Stimulated activated memory B cell treated with anti-CD40 and anti-IgM and Interleukin-4, amounts not matched to agents 10 μg/mL and 1 μg/mL and 100 μg/mL, for 72 hours (primary cell): ENCODE measurements around the gene MTMR11.
A peak's percentile ranks its signal among the peaks of the same experiment; 100 is the strongest.
"Not testable (repeated sequence)": the region's sequence is repeated elsewhere in the genome, so short reads cannot be mapped to it uniquely, and the experiment has no call there.

Experiments used
- ATAC-seq: fragments of 150-1000 bp; cut with Tn5 transposase; 2 replicates; pipeline ENCODE4 v1.10.0; 2021
- H3K27ac Mint-ChIP-seq: one replicate; pipeline ENCODE4 v1.8.0; 2022; ENCODE audit warnings: mild to moderate bottlenecking, mixed read lengths
- H3K27me3 Mint-ChIP-seq: one replicate; pipeline ENCODE4 v1.8.0; 2022; ENCODE audit warnings: mixed read lengths
- H3K36me3 Mint-ChIP-seq: one replicate; pipeline ENCODE4 v1.8.0; 2022; ENCODE audit warnings: mixed read lengths
- H3K4me1 Mint-ChIP-seq: one replicate; pipeline ENCODE4 v1.8.0; 2022; ENCODE audit warnings: mixed read lengths
- H3K4me3 Mint-ChIP-seq: one replicate; pipeline ENCODE4 v1.8.0; 2022; ENCODE audit warnings: mild to moderate bottlenecking, moderate library complexity, mixed read lengths
- H3K9me3 Mint-ChIP-seq: one replicate; pipeline ENCODE4 v1.8.0; 2022; ENCODE audit warnings: mixed read lengths

Gene MTMR11

GRCh38 chr1:149888247-149888998 is 48.3 kb downstream of the MTMR11 start:
- no peaks in the 10 kb centered on the region for H3K9me3 Mint-ChIP-seq
- H3K27me3 Mint-ChIP-seq, result no peaks in the 10 kb centered on the region
- no peaks in the 10 kb centered on the region for H3K4me1 Mint-ChIP-seq
- H3K4me3 Mint-ChIP-seq, result no peak overlapping the region
- H3K27ac Mint-ChIP-seq, result no peak overlapping the region
- H3K36me3 Mint-ChIP-seq, result no peaks in the 10 kb centered on the region
- ATAC-seq, result peak; percentile 28

DNA sequence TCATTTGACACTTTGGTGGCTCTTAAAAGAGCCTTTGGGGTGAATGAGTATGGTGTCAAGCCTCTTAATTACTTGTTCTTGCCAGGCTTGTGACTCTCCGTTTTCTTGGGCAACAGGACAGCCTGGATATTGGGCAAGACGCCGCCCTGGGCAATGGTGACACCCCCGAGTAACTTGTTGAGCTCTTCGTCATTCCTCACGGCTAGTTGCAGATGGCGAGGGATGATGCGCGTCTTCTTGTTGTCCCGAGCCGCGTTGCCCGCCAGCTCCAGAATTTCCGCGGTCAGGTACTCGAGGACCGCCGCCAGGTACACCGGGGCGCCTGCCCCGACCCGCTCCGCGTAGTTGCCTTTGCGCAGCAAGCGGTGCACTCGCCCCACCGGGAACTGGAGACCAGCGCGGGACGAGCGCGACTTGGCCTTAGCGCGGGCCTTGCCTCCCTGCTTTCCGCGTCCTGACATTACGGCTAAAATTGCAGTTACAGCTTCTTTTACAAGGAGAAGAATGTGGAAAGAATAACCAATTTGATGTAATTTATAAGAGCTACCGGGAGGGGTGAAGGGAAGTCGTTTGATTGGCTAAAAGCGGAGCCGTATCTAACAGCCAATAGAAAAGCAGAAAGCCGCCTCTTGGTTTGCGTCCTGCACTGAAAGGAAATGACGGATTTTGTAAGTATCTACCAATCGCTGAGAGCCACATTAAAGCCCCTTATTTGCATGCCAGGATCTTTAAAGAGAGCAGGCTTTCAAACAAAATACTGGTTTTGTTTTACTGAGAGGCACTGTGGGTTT is 49.0 kb downstream of the MTMR11 start:
- Mint-ChIP-seq H3K36me3 (no peaks in the 10 kb centered on the region), H3K27me3 (no peaks in the 10 kb centered on the region), H3K9me3 (no peaks in the 10 kb centered on the region), H3K4me1 (no peaks in the 10 kb centered on the region), H3K4me3 (no peak overlapping the region), H3K27ac (no peak overlapping the region)
- ATAC-seq, result peak; percentile 79

- not testable (repeated sequence) for H3K9me3 Mint-ChIP-seq, H3K27me3 Mint-ChIP-seq, H3K4me3 Mint-ChIP-seq, H3K36me3 Mint-ChIP-seq, H3K27ac Mint-ChIP-seq, ATAC-seq, H3K4me1 Mint-ChIP-seq
These were observed 49.6 kb downstream of the MTMR11 start for GRCh38 chr1:149887196-149887455.

GRCh38 chr1:149886396-149887195 is 50.1 kb downstream of the MTMR11 start:
- Mint-ChIP-seq H3K9me3 (no peaks in the 10 kb centered on the region), H3K4me1 (peaks cover 6% of the 10 kb centered on the region), H3K36me3 (no peaks in the 10 kb centered on the region), H3K27ac (no peak overlapping the region), H3K27me3 (no peaks in the 10 kb centered on the region), H3K4me3 (no peak overlapping the region)
- peak; percentile 89 for ATAC-seq

DNA sequence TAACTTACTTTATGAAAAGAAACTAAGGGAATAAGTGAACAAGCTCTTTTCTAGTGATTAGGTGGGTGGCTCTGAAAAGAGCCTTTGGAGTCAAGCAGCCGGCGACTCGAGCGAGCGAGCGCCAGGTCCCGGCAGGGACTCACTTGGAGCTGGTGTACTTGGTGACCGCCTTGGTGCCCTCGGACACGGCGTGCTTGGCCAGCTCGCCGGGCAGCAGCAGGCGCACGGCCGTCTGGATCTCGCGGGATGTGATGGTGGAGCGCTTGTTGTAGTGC is 50.6 kb downstream of the MTMR11 start:
- not testable (repeated sequence) for H3K9me3 Mint-ChIP-seq, H3K27me3 Mint-ChIP-seq, H3K4me3 Mint-ChIP-seq, H3K36me3 Mint-ChIP-seq, H3K27ac Mint-ChIP-seq, ATAC-seq, H3K4me1 Mint-ChIP-seq

- no peaks in the 10 kb centered on the region for H3K36me3 Mint-ChIP-seq
- no peaks in the 10 kb centered on the region for H3K9me3 Mint-ChIP-seq
- H3K4me3 Mint-ChIP-seq, result no peak overlapping the region
- ATAC-seq, result peak; percentile 25
- no peak overlapping the region for H3K27ac Mint-ChIP-seq
- H3K4me1 Mint-ChIP-seq, result peaks cover 6% of the 10 kb centered on the region
- H3K27me3 Mint-ChIP-seq, result no peaks in the 10 kb centered on the region
These were observed 51.1 kb downstream of the MTMR11 start for GRCh38 chr1:149885339-149886120.

- Mint-ChIP-seq H3K4me1 (peaks cover 8% of the 10 kb centered on the region), H3K9me3 (no peaks in the 10 kb centered on the region), H3K36me3 (no peaks in the 10 kb centered on the region), H3K27ac (no peak overlapping the region), H3K27me3 (no peaks in the 10 kb centered on the region), H3K4me3 (no peak overlapping the region)
- no peak for ATAC-seq
These were observed 52.0 kb downstream of the MTMR11 start for GRCh38 chr1:149884433-149885338.

GRCh38 chr1:149883598-149884247 is 53.0 kb downstream of the MTMR11 start:
- Mint-ChIP-seq H3K9me3 (no peaks in the 10 kb centered on the region), H3K4me3 (no peak overlapping the region), H3K4me1 (peaks cover 13% of the 10 kb centered on the region), H3K36me3 (no peaks in the 10 kb centered on the region), H3K27ac (no peak overlapping the region), H3K27me3 (no peaks in the 10 kb centered on the region)
- no peak for ATAC-seq

- no peak for ATAC-seq
- Mint-ChIP-seq H3K27ac (no peak overlapping the region), H3K27me3 (no peaks in the 10 kb centered on the region), H3K4me3 (no peak overlapping the region), H3K4me1 (peaks cover 13% of the 10 kb centered on the region), H3K9me3 (no peaks in the 10 kb centered on the region), H3K36me3 (no peaks in the 10 kb centered on the region)
These were observed 54.8 kb downstream of the MTMR11 start for GRCh38 chr1:149881876-149882275.

DNA sequence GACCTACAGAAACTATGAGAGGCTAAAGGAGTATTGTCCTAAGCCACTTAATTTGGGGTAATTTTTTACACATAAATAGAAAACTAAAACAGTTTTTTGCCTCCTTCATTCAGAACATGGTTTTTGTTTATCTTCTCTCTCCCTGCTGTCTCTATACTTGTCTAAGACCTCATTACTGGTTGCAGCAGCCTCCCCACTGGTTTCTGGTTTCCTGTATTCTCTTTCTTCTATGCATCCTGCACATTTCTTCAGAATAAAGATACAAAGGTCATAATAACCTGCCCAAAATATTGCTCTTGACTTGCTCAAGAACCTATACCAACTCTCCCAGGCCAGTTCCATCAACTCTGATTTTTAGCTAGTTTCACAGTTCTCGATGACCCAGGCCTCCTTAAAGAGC is 57.1 kb downstream of the MTMR11 start:
- H3K9me3 Mint-ChIP-seq, result no peaks in the 10 kb centered on the region
- H3K4me1 Mint-ChIP-seq, result peaks cover 13% of the 10 kb centered on the region
- H3K27me3 Mint-ChIP-seq, result no peaks in the 10 kb centered on the region
- no peak overlapping the region for H3K4me3 Mint-ChIP-seq
- H3K27ac Mint-ChIP-seq, result no peak overlapping the region
- no peak for ATAC-seq
- H3K36me3 Mint-ChIP-seq, result no peaks in the 10 kb centered on the region
